ENCODE results near the gene CTBP2.

CTBP2 gene

GRCh38 chr10:125105155-125105554, 55.2 kb downstream of the CTBP2 start:
- DNase-seq = no peak

GRCh38 chr10:125104559-125104958, 55.8 kb downstream of the CTBP2 start:
- no peak for DNase-seq

GRCh38 chr10:125103924-125104323, 56.4 kb downstream of the CTBP2 start:
- no peak for DNase-seq

- DNase-seq = no peak
Measured at GRCh38 chr10:125103466-125103865, 56.9 kb downstream of the CTBP2 start.

GRCh38 chr10:125102821-125103220, 57.5 kb downstream of the CTBP2 start:
- DNase-seq = no peak

- no peak for DNase-seq
Measured at GRCh38 chr10:125102246-125102645, 58.1 kb downstream of the CTBP2 start.

GRCh38 chr10:125101581-125101980, 58.8 kb downstream of the CTBP2 start:
- DNase-seq = no peak

- no peak for DNase-seq
Measured at GRCh38 chr10:125101049-125101448, 59.3 kb downstream of the CTBP2 start.

GRCh38 chr10:125097409-125098070, 62.8 kb downstream of the CTBP2 start:
- no peak for DNase-seq

- DNase-seq = no peak
Measured at GRCh38 chr10:125096975-125097374, 63.4 kb downstream of the CTBP2 start.

GRCh38 chr10:125096371-125096770, 64.0 kb downstream of the CTBP2 start:
- DNase-seq = no peak

- DNase-seq = no peak
Measured at GRCh38 chr10:125095776-125096175, 64.6 kb downstream of the CTBP2 start.

- DNase-seq = no peak
Measured at GRCh38 chr10:125095228-125095627, 65.1 kb downstream of the CTBP2 start.

GRCh38 chr10:125094806-125095205, 65.6 kb downstream of the CTBP2 start:
- DNase-seq = no peak

- DNase-seq = no peak
Measured at GRCh38 chr10:125093974-125094705, 66.2 kb downstream of the CTBP2 start.

- no peak for DNase-seq
Measured at GRCh38 chr10:125093199-125093973, 67.0 kb downstream of the CTBP2 start.

GRCh38 chr10:125092564-125093031, 67.8 kb downstream of the CTBP2 start:
- DNase-seq = no peak

- DNase-seq = no peak
Measured at GRCh38 chr10:125091891-125092290, 68.5 kb downstream of the CTBP2 start.

GRCh38 chr10:125089469-125089868, 70.9 kb downstream of the CTBP2 start:
- DNase-seq = no peak

- no peak for DNase-seq
Measured at GRCh38 chr10:125087897-125088215, 72.5 kb downstream of the CTBP2 start.

- DNase-seq = no peak
Measured at GRCh38 chr10:125087191-125087896, 73.0 kb downstream of the CTBP2 start.

GRCh38 chr10:125086691-125087090, 73.7 kb downstream of the CTBP2 start:
- no peak for DNase-seq

All from hippocampal formation (tissue), 2 donors.